MM.1S (cell line): ENCODE data around the gene ZNF384.

Source experiments
- DNase-seq: peaks from one replicate; pipeline ENCODE4 v3.0.0-alpha.2; 2015
- H2AFZ ChIP-seq: fragments of 300-600 bp; sonication (generic); 2 replicates; pipeline ENCODE4 v1.6.0; 2016; ENCODE audit warnings: antibody characterized with exemption, low read length
- H3F3A ChIP-seq: fragments of 300-600 bp; sonication (generic); 2 replicates; pipeline ENCODE4 v1.6.1; 2016; ENCODE audit warnings: mild to moderate bottlenecking, antibody characterized with exemption, low read length, moderate library complexity, mixed read lengths; ENCODE audit not compliant: insufficient read depth
- H3K27ac ChIP-seq: fragments of 300-600 bp; sonication (generic); 2 replicates; pipeline ENCODE4 v1.5.1; 2016; ENCODE audit warnings: mild to moderate bottlenecking, low read length
- H3K27me3 ChIP-seq: fragments of 300-600 bp; sonication (generic); replicated peaks from 2 replicates; pipeline ENCODE4 v1.6.0; 2016; ENCODE audit warnings: low read length; ENCODE audit not compliant: insufficient read depth
- H3K36me3 ChIP-seq: fragments of 300-600 bp; sonication (generic); replicated peaks from 2 replicates; pipeline ENCODE4 v1.6.1; 2016; ENCODE audit warnings: mild to moderate bottlenecking, low read length, mixed read lengths; ENCODE audit not compliant: insufficient read depth
- H3K4me1 ChIP-seq: fragments of 300-600 bp; sonication (generic); 2 replicates; pipeline ENCODE4 v1.6.1; 2016; ENCODE audit warnings: low read length, mixed read lengths
- H3K4me2 ChIP-seq: fragments of 300-600 bp; sonication (generic); 2 replicates; pipeline ENCODE4 v1.6.0; 2016; ENCODE audit warnings: low read depth, low read length
- H3K4me3 ChIP-seq: fragments of 300-600 bp; sonication (generic); 2 replicates; pipeline ENCODE4 v1.5.1; 2016; ENCODE audit warnings: low read length, mixed read lengths
- H3K79me2 ChIP-seq: fragments of 300-600 bp; sonication (generic); 2 replicates; pipeline ENCODE4 v1.6.1; 2016; ENCODE audit warnings: mixed run types, low read length, mixed read lengths
- H3K9ac ChIP-seq: fragments of 300-600 bp; sonication (generic); 2 replicates; pipeline ENCODE4 v1.6.1; 2016; ENCODE audit warnings: low read length, mixed read lengths
- H3K9me2 ChIP-seq: fragments of 300-600 bp; sonication (generic); replicated peaks from 2 replicates; pipeline ENCODE4 v1.6.1; 2016; ENCODE audit warnings: mild to moderate bottlenecking, low read length, mixed read lengths; ENCODE audit not compliant: insufficient read depth
- H3K9me3 ChIP-seq: fragments of 300-600 bp; sonication (generic); replicated peaks from 2 replicates; pipeline ENCODE4 v1.6.1; 2016; ENCODE audit warnings: mild to moderate bottlenecking, low read length, mixed read lengths; ENCODE audit not compliant: insufficient read depth
- H4K20me1 ChIP-seq: fragments of 300-600 bp; sonication (generic); 2 replicates; pipeline ENCODE4 v1.6.1; 2016; ENCODE audit warnings: mild to moderate bottlenecking, low read length, moderate library complexity, mixed read lengths; ENCODE audit not compliant: insufficient read depth
- EZH2 ChIP-seq: fragments of 300-600 bp; sonication (generic); optimal IDR thresholded peaks from 2 replicates; pipeline ENCODE3; 2017; ENCODE audit warnings: low read depth, mild to moderate bottlenecking, antibody characterized with exemption, low read length, mixed read lengths
- EZH2phosphoT487 ChIP-seq: fragments of 300-600 bp; sonication (generic); IDR thresholded peaks from 2 replicates; pipeline ENCODE4 v1.6.1; 2018; ENCODE audit warnings: antibody characterized with exemption, low read length
- TF ChIP-seq, protein P1 (sequence below): fragments of 300-600 bp; sonication (generic); IDR thresholded peaks from 2 replicates; pipeline ENCODE4 v1.5.1; 2016; ENCODE audit warnings: antibody characterized with exemption, low read length, mixed read lengths

The ZNF384 gene

DNA sequence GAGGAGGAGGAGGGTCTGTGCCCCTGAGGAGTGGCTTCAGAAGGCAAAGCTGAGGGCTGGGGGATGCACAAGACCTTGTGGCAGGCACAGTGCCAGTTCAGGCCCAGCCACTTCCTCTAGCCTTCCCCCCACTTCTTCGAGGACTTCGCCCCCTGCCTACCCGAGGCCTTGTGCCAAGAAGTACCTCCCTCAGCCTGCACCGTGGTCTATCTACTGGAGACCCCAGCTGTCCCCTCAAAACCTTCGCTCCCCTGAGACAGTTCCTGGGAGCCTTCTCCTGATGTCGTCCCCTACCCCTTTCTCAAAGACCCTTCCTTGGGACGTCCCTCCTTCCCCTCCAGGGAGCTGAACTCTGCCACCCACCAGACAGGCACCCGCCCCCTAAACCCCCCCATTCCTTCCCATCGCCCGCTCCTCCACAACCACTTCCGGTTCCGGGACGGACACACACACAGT, 604 bp downstream of the ZNF384 start:
- Histone ChIP-seq H3K4me1 (peaks cover 18% of the 10 kb centered on the region), H3K9me2 (no peaks in the 10 kb centered on the region), H3K4me2 (peak overlapping the region; percentile 92), H3K27ac (peak overlapping the region; percentile 76; the same call in 1 of the 2 replicates), H3K9me3 (no peaks in the 10 kb centered on the region), H3F3A (no peaks in the 10 kb centered on the region), H3K79me2 (peaks cover 64% of the 10 kb centered on the region), H3K27me3 (no peaks in the 10 kb centered on the region), H3K4me3 (peak overlapping the region; percentile 77), H3K9ac (peak overlapping the region; percentile 94), H3K36me3 (no peaks in the 10 kb centered on the region), H2AFZ (peak overlapping the region; percentile 61), H4K20me1 (0 out of 2 replicates have a peak, but pooled peaks cover 3% of the 10 kb centered on the region)
- peak; percentile 26 for DNase-seq
- TF ChIP-seq EZH2phosphoT487, result no peak
- TF ChIP-seq, protein P1, sequence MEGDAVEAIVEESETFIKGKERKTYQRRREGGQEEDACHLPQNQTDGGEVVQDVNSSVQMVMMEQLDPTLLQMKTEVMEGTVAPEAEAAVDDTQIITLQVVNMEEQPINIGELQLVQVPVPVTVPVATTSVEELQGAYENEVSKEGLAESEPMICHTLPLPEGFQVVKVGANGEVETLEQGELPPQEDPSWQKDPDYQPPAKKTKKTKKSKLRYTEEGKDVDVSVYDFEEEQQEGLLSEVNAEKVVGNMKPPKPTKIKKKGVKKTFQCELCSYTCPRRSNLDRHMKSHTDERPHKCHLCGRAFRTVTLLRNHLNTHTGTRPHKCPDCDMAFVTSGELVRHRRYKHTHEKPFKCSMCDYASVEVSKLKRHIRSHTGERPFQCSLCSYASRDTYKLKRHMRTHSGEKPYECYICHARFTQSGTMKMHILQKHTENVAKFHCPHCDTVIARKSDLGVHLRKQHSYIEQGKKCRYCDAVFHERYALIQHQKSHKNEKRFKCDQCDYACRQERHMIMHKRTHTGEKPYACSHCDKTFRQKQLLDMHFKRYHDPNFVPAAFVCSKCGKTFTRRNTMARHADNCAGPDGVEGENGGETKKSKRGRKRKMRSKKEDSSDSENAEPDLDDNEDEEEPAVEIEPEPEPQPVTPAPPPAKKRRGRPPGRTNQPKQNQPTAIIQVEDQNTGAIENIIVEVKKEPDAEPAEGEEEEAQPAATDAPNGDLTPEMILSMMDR, result no peak
- no peak for TF ChIP-seq EZH2

DNA sequence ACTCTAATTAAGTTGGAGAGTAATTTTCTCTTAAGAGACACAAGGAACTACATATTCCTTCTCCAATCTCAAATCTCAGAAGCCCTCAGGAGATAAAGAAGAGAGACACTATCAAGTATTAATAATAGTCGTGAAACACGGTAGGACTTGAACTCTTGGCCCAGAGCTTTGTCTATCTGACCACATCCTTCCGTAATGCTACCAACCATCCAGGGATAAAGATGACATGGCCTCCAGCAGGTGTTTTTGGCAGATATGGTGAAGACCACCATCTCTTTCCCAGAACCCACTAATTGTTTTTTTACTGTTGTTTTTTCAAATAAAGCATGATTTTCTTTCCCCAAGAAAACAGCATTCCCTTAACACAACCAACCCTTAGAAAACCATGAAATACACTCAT, 3.4 kb downstream of the ZNF384 start:
- no peak overlapping the region for H2AFZ ChIP-seq
- H3F3A ChIP-seq, result no peaks in the 10 kb centered on the region
- H3K9me3 ChIP-seq, result no peaks in the 10 kb centered on the region
- peak overlapping the region; percentile 25; the same call in 1 of the 2 replicates for H3K4me2 ChIP-seq
- H3K27me3 ChIP-seq, result no peaks in the 10 kb centered on the region
- no peak overlapping the region for H3K4me3 ChIP-seq
- no peaks in the 10 kb centered on the region for H3K36me3 ChIP-seq
- 0 out of 2 replicates have a peak, but pooled peaks cover 3% of the 10 kb centered on the region for H4K20me1 ChIP-seq
- H3K27ac ChIP-seq, result no peak overlapping the region
- DNase-seq, result no peak
- no peak overlapping the region for H3K9ac ChIP-seq
- TF ChIP-seq, protein P1, result no peak
- TF ChIP-seq EZH2 (no peak), EZH2phosphoT487 (no peak)
- H3K79me2 ChIP-seq, result peaks cover 90% of the 10 kb centered on the region
- H3K4me1 ChIP-seq, result peaks cover 18% of the 10 kb centered on the region
- H3K9me2 ChIP-seq, result no peaks in the 10 kb centered on the region

DNA sequence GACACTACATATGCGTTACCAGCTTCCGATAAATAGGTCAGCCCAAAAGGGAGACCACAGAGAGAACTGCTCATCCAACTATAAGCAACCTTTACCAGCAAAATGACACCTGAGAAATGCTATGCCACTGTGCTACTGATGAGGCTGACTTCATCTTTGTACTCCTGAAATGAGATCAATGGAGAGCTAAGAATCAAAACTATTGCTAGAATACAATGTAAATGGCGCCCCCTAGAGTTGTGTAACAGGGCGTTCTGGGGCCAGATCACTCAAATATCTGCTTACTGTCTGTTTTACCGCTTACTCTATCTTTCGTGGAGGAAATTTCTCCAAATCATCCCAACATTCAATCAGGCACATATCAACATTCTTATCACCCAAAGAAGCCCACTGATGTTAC, 4.6 kb downstream of the ZNF384 start:
- no peaks in the 10 kb centered on the region for H3K9me2 ChIP-seq
- H3K27ac ChIP-seq, result no peak overlapping the region
- H2AFZ ChIP-seq, result no peak overlapping the region
- H3K27me3 ChIP-seq, result no peaks in the 10 kb centered on the region
- no peaks in the 10 kb centered on the region for H3K9me3 ChIP-seq
- TF ChIP-seq, protein P1, result peak; percentile 59
- TF ChIP-seq EZH2phosphoT487, result no peak
- peaks cover 18% of the 10 kb centered on the region for H3K4me1 ChIP-seq
- H3K79me2 ChIP-seq, result peaks cover 95% of the 10 kb centered on the region
- 0 out of 2 replicates have a peak, but pooled peaks cover 3% of the 10 kb centered on the region for H4K20me1 ChIP-seq
- DNase-seq, result peak; percentile 33
- H3K4me3 ChIP-seq, result no peak overlapping the region
- H3K4me2 ChIP-seq, result no peak overlapping the region
- H3K9ac ChIP-seq, result no peak overlapping the region
- H3F3A ChIP-seq, result no peaks in the 10 kb centered on the region
- no peaks in the 10 kb centered on the region for H3K36me3 ChIP-seq
